A549 (cell line): ENCODE results near the gene STX19. TPM values are rescaled to one million over a fixed set of nuclear protein-coding genes. Genes with fewer than 3 reads are reported as not detected.

Experiments used
- ATAC-seq, 2 experiments: fragments of 200-7000 bp in 1 of 2; fragments of >200 bp in 1 of 2; cut with Nextera tagmentation in 1 of 2; cut with Tn5 transposase in 1 of 2; 3 replicates each; pipeline versions ENCODE4 v1.8.0 to v1.9.1; 2018 to 2020; ENCODE audit warnings: mild to moderate bottlenecking in 1 of 2, moderate library complexity in 1 of 2
- CTCF ChIA-PET: fragments of 300-600 bp; sonication (Branson Sonifier 250); formaldehyde crosslinking; extraction: SDS; loops from one replicate; lab custom pipeline; 2021; ENCODE audit warnings: antibody characterized with exemption, inconsistent platforms; lab: Yijun Ruan, JAX
- POLR2A ChIA-PET: fragments of 350-600 bp; formaldehyde crosslinking; extraction: SDS; loops from one replicate; lab custom pipeline; 2021; ENCODE audit warnings: antibody characterized with exemption, inconsistent platforms; lab: Yijun Ruan, JAX
- DNase-seq, 2 experiments: peaks; one replicate each; pipeline versions ENCODE4 v3.0.0 to v3.0.0-alpha.2; 2011 to 2016; ENCODE audit warnings: low read depth in 1 of 2, low spot score in 1 of 2
- FAIRE-seq: peaks from 2 replicates; lab custom pipeline; 2011; peaks lifted over from hg19 to GRCh38; lab: Jason Lieb, UNC
- H3K27ac ChIP-seq, 2 experiments: fragments of >200 bp; sonication (Bioruptor Twin); formaldehyde crosslinking; 3 replicates each; pipeline ENCODE4 v1.5.1; 2016 to 2017
- H3K4me1 ChIP-seq: fragments of >200 bp; sonication (Bioruptor Twin); formaldehyde crosslinking; 3 replicates; pipeline ENCODE4 v1.6.1; 2016
- H3K4me2 ChIP-seq: fragments of >200 bp; sonication (Bioruptor Twin); formaldehyde crosslinking; 3 replicates; pipeline ENCODE4 v1.6.1; 2016
- H3K4me3 ChIP-seq: fragments of >200 bp; sonication (Bioruptor Twin); formaldehyde crosslinking; 3 replicates; pipeline ENCODE4 v1.5.1; 2016
- H3K9me3 ChIP-seq: fragments of >200 bp; sonication (Bioruptor Twin); formaldehyde crosslinking; 3 replicates; pipeline ENCODE4 v1.6.1; 2016
- CBX2 ChIP-seq: fragments of 200-600 bp; sonication (generic); IDR thresholded peaks from 2 replicates; pipeline ENCODE4 v1.6.1; 2016; ENCODE audit warnings: low read depth, mild to moderate bottlenecking, borderline replicate concordance
- CBX8 ChIP-seq: fragments of 200-600 bp; sonication (generic); IDR thresholded peaks from 2 replicates; pipeline ENCODE4 v1.6.1; 2016
- EHMT2 ChIP-seq: fragments of 200-600 bp; sonication (generic); IDR thresholded peaks from 2 replicates; pipeline ENCODE4 v1.6.1; 2016; ENCODE audit warnings: antibody characterized with exemption, low read depth, mild to moderate bottlenecking, moderate library complexity
- EP300 ChIP-seq, 2 experiments: fragments of >200 bp; sonication (Bioruptor Twin); formaldehyde crosslinking; IDR thresholded peaks; 2 replicates in 1 of 2; 3 replicates in 1 of 2; pipeline ENCODE4 v1.6.1; 2016 to 2017
- FOXS1 ChIP-seq: fragments of 250-450 bp; sonication (Bioruptor Pico); IDR thresholded peaks from 2 replicates; pipeline ENCODE4 v1.5.0; 2020; ENCODE audit warnings: mild to moderate bottlenecking, moderate library complexity
- GATA3 ChIP-seq: IDR thresholded peaks from 2 replicates; pipeline ENCODE4 v1.6.1; 2012; ENCODE audit warnings: borderline replicate concordance
- HDAC2 ChIP-seq: fragments of 200-600 bp; sonication (generic); IDR thresholded peaks from 2 replicates; pipeline ENCODE4 v1.6.1; 2016
- HES2 ChIP-seq: fragments of >200 bp; sonication (Bioruptor Twin); formaldehyde crosslinking; IDR thresholded peaks from 2 replicates; pipeline ENCODE4 v1.6.1; 2016
- HOXB13 ChIP-seq: fragments of 250-450 bp; sonication (Bioruptor Pico); IDR thresholded peaks from 2 replicates; pipeline ENCODE4 v1.5.0; 2020; ENCODE audit warnings: low read depth, mild to moderate bottlenecking, moderate library complexity
- JUN ChIP-seq, 2 experiments: fragments of >200 bp; sonication (Bioruptor Twin); formaldehyde crosslinking; IDR thresholded peaks; 2 replicates in 1 of 2; 3 replicates in 1 of 2; pipeline ENCODE4 v1.6.1; 2016 to 2017
- NR3C1 ChIP-seq: fragments of >200 bp; sonication (Bioruptor Twin); formaldehyde crosslinking; IDR thresholded peaks from 3 replicates; pipeline ENCODE4 v1.6.1; 2017
- PBX3 ChIP-seq: IDR thresholded peaks from 2 replicates; pipeline ENCODE4 v1.6.1; 2012
- PHF8 ChIP-seq: fragments of 200-600 bp; sonication (generic); IDR thresholded peaks from 2 replicates; pipeline ENCODE4 v1.6.1; 2016; ENCODE audit warnings: low read depth, mild to moderate bottlenecking, antibody characterized with exemption, moderate library complexity, borderline replicate concordance
- POLR2A ChIP-seq: IDR thresholded peaks from 2 replicates; pipeline ENCODE4 v1.6.1; 2012; ENCODE audit warnings: mild to moderate bottlenecking, low read length
- RARB ChIP-seq: fragments of 250-450 bp; sonication (Bioruptor Pico); IDR thresholded peaks from 2 replicates; pipeline ENCODE4 v1.8.0; 2021; ENCODE audit warnings: mild to moderate bottlenecking, moderate library complexity
- RFX5 ChIP-seq: fragments of 450-650 bp; IDR thresholded peaks from 2 replicates; pipeline ENCODE4 v1.7.1; 2014; ENCODE audit warnings: antibody characterized with exemption, mild to moderate bottlenecking, moderate library complexity
- SMC3 ChIP-seq: fragments of >200 bp; sonication (Bioruptor Twin); formaldehyde crosslinking; IDR thresholded peaks from 3 replicates; pipeline ENCODE4 v1.6.1; 2018; ENCODE audit warnings: inconsistent platforms
- USF2 ChIP-seq: fragments of 450-650 bp; IDR thresholded peaks from 2 replicates; pipeline ENCODE4 v1.6.1; 2014; ENCODE audit warnings: antibody characterized with exemption
- ZFP36 ChIP-seq: fragments of 450-650 bp; IDR thresholded peaks from 2 replicates; pipeline ENCODE4 v1.6.1; 2014; ENCODE audit warnings: borderline replicate concordance; ENCODE audit not compliant: partially characterized antibody
- ZSCAN20 ChIP-seq: fragments of 250-450 bp; sonication (Bioruptor Pico); IDR thresholded peaks from 2 replicates; pipeline ENCODE4 v1.8.0; 2022; ENCODE audit warnings: mild to moderate bottlenecking, moderate library complexity
- WGBS: methylation state at CpG from one replicate; pipeline ENCODE4 v1.1.6; 2017; ENCODE audit errors: missing lambda C conversion rate; 5-methylcytosine and 5-hydroxymethylcytosine counted together
- polyA plus RNA-seq, 4 experiments: library from polyadenylated mRNA; depleted of rRNA in 3 of 4; stranded (reverse); fragments of >200 nt; fragmentation: RNase III in 1 of 4; extraction: RNeasy Plus Mini Kit Qiagen cat#74134 plus additional on column Dnase treatment in 1 of 4; gene quantifications; 2 replicates in 3 of 4; 3 replicates in 1 of 4; pipeline ENCODE4 v1.2.3, GENCODE V29; 2011 to 2017
- TF ChIP-seq, protein P1 (sequence below): fragments of >200 bp; sonication (Bioruptor Twin); formaldehyde crosslinking; IDR thresholded peaks from 3 replicates; pipeline ENCODE4 v1.5.1; 2016
- TF ChIP-seq, protein P2 (sequence below): IDR thresholded peaks from 2 replicates; pipeline ENCODE4 v1.6.1; 2012
- TF ChIP-seq, protein P3 (sequence below): fragments of >200 bp; sonication (Bioruptor Twin); formaldehyde crosslinking; IDR thresholded peaks from 3 replicates; pipeline ENCODE4 v1.6.1; 2016
- TF ChIP-seq, protein P4 (sequence below): fragments of 250-450 bp; sonication (Bioruptor Pico); IDR thresholded peaks from 2 replicates; pipeline ENCODE4 v1.5.0; 2021; ENCODE audit warnings: mild to moderate bottlenecking, moderate library complexity, borderline replicate concordance

STX19 gene
- polyA plus RNA-seq, 2 of the 4 experiments (the other 2 are of a cell fraction): 0.17 TPM; not detected in 1

DNA sequence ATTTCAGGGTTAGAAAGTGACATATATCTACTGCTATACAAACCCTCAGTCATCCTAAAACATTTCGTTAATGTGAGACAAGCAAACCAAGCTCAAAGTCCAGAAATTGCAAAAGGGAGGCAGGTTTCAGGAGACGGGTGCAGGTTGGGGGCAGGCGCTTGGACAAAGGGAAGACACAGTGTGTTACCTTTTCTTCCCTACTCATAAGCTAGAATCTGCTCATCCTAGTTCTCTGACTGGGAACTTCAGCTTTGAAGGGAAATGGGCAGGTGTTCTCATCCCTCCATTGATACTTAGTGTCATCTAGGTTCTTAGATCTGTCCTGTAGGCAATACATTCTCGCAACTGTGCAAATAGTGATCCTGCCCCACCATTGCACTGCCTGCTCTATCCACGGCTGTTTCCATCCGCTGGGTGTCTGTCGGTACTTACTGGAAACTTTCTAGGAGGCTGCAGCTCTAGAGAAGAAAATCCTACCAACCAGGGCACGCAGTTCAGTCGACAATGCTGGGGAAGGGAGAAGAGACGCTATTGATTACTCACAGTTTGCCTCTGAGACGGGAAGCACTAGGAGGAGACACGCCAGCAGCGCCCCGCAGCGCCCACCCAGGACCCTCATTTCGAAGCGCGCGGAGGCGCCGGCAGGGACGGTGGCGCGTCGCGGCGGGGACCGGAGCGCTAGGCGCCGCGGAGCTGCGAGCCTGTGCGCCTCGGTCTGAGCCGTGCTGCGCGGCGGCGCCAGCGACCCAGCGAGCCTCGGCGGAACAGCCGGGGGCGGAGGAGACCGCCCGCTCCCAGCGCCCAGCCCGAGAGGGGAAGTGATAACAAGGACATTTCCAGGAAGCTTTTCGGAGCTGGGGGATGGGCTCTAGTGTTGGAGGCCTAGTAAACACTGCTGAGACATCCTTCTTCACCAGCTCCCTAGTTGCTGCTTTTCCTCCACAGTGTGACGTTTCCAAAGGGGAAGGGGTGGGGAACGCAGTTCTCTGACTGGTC lies 55.0 kb downstream of the STX19 start, which contains the start of gene PROS1:
Gene PROS1, minus strand, starts transcription at position 766 of the 996 bp plus-strand sequence. Its CDS starts 147 bp downstream, at position 619.
- ChIA-PET POLR2A (interaction anchor here (0.9 to 1.6 kb wide), 3 partner anchors 12 to 89 kb away, joined by 4 to 9 read pairs (median 5); partner anchors contain the start of genes DHFR2 and NSUN3), CTCF (interaction anchor here (0.6 to 1.4 kb wide), 2 partner anchors 14 to 16 kb away, joined by 3 to 5 read pairs; no protein-coding TSS in a partner anchor)
- Histone ChIP-seq H3K4me3 (peak within 1 kb of the TSS; percentile 58), H3K9me3 (no peaks in the 10 kb centered on the region), H3K4me1 (peaks cover 18% of the 10 kb centered on the region), H3K4me2 (peak within 1 kb of the TSS; percentile 84), H3K27ac (peak within 1 kb of the TSS; percentile 80 to 89)
- peak; percentile 81 for FAIRE-seq
- ATAC-seq: peak; percentile 85 to 90
- 4% methylated on average over 13 of the region's 53 CpGs for WGBS
- peak; percentile 50 to 75 for DNase-seq
- TF ChIP-seq RFX5 (0 out of 2 replicates have a peak, but pooled peaks have one; percentile 7), NR3C1 (no peak), POLR2A (peak; percentile 69), ZSCAN20 (CRISPR knock-in tag) (no peak), JUN (IDR thresholded peaks at IDR 0.05) (peak; percentile 46 to 51; a peak in 2 of 5 replicates), RARB (CRISPR knock-in tag) (no peak), PHF8 (peak; percentile 39; the same call in 1 of the 2 replicates), ZFP36 (no peak), SMC3 (no peak), USF2 (no peak), HES2 (no peak), CBX2 (no peak), EP300 (IDR thresholded peaks at IDR 0.05) (no peak), FOXS1 (CRISPR knock-in tag) (no peak)
- TF ChIP-seq, protein P1, sequence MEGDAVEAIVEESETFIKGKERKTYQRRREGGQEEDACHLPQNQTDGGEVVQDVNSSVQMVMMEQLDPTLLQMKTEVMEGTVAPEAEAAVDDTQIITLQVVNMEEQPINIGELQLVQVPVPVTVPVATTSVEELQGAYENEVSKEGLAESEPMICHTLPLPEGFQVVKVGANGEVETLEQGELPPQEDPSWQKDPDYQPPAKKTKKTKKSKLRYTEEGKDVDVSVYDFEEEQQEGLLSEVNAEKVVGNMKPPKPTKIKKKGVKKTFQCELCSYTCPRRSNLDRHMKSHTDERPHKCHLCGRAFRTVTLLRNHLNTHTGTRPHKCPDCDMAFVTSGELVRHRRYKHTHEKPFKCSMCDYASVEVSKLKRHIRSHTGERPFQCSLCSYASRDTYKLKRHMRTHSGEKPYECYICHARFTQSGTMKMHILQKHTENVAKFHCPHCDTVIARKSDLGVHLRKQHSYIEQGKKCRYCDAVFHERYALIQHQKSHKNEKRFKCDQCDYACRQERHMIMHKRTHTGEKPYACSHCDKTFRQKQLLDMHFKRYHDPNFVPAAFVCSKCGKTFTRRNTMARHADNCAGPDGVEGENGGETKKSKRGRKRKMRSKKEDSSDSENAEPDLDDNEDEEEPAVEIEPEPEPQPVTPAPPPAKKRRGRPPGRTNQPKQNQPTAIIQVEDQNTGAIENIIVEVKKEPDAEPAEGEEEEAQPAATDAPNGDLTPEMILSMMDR: 0 out of 3 replicates have a peak, but pooled peaks have one; percentile 11
- TF ChIP-seq, protein P2, sequence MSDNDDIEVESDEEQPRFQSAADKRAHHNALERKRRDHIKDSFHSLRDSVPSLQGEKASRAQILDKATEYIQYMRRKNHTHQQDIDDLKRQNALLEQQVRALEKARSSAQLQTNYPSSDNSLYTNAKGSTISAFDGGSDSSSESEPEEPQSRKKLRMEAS: peak; percentile 51
- TF ChIP-seq, protein P3, sequence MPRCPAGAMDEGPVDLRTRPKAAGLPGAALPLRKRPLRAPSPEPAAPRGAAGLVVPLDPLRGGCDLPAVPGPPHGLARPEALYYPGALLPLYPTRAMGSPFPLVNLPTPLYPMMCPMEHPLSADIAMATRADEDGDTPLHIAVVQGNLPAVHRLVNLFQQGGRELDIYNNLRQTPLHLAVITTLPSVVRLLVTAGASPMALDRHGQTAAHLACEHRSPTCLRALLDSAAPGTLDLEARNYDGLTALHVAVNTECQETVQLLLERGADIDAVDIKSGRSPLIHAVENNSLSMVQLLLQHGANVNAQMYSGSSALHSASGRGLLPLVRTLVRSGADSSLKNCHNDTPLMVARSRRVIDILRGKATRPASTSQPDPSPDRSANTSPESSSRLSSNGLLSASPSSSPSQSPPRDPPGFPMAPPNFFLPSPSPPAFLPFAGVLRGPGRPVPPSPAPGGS: 0 out of 3 replicates have a peak, but pooled peaks have one; percentile 27

GRCh38 chr3:93969997-93970396 lies 58.4 kb downstream of the STX19 start:
- H3K4me2 ChIP-seq: no peak overlapping the region
- FAIRE-seq (no peak), DNase-seq (no peak), ATAC-seq (no peak)
- H3K9me3 ChIP-seq: no peaks in the 10 kb centered on the region
- no peak overlapping the region for H3K4me3 ChIP-seq
- CTCF ChIA-PET: no interaction called here
- WGBS: 89% methylated on average over 1 of the region's 1 CpG
- H3K4me1 ChIP-seq: peaks cover 18% of the 10 kb centered on the region
- POLR2A ChIA-PET: no interaction called here
- peak overlapping the region in 1 of 2 experiments; percentile 11; a peak in 1 of 6 replicates for H3K27ac ChIP-seq
- TF ChIP-seq SMC3 (no peak), HDAC2 (no peak), GATA3 (no peak), CBX8 (no peak), NR3C1 (no peak), HOXB13 (CRISPR knock-in tag) (no peak), EHMT2 (no peak), PBX3 (no peak), PHF8 (no peak)
- TF ChIP-seq, protein P4, sequence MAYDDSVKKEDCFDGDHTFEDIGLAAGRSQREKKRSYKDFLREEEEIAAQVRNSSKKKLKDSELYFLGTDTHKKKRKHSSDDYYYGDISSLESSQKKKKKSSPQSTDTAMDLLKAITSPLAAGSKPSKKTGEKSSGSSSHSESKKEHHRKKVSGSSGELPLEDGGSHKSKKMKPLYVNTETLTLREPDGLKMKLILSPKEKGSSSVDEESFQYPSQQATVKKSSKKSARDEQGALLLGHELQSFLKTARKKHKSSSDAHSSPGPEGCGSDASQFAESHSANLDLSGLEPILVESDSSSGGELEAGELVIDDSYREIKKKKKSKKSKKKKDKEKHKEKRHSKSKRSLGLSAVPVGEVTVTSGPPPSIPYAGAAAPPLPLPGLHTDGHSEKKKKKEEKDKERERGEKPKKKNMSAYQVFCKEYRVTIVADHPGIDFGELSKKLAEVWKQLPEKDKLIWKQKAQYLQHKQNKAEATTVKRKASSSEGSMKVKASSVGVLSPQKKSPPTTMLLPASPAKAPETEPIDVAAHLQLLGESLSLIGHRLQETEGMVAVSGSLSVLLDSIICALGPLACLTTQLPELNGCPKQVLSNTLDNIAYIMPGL (CRISPR knock-in tag): no peak
- TF ChIP-seq, protein P2: no peak
